ENCODE measurements around the gene PMM2. TPM values are rescaled to one million over a fixed set of nuclear protein-coding genes. Genes with fewer than 3 reads are reported as not detected.

PMM2 gene
- polyA plus RNA-seq, 1 donor = 24.5 TPM

GRCh38 chr16:8887431-8887765 is 89.8 kb downstream of the PMM2 start:
- no peak for DNase-seq

DNA sequence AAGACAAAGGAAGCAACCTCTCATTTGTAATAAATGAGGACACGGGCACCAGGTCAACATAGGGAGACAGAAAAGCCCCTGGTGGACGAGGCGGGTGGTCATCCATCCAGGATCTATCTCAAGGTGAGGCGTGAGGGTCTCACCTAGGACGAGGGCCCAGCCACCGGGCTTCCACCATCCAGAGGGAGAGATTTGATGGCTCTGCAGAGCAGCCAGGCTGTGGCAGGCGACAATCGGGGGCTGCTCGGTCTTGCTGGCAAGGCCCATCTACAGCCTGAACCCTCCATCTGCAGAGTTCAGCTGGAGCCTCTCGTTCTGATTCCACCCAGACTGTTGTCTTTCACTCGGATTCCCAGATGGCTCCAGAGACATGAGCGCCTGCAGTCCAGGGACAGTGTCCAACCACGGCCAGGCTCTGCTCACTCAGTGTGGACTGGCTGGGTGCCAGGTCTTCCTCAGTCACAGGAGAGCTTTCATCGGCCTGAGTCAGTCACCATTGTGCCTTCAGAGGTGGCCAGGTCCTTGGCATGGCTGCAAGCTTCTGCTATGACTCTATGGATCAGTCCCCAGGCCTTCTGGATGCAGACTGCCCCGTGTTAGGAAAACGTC is 90.4 kb downstream of the PMM2 start:
- no peak for DNase-seq

- DNase-seq = no peak
Measured at GRCh38 chr16:8888951-8889892, 91.6 kb downstream of the PMM2 start.

- DNase-seq = no peak
Measured at GRCh38 chr16:8889893-8890548, 92.4 kb downstream of the PMM2 start.

GRCh38 chr16:8890549-8890921 is 92.9 kb downstream of the PMM2 start:
- no peak for DNase-seq

DNA sequence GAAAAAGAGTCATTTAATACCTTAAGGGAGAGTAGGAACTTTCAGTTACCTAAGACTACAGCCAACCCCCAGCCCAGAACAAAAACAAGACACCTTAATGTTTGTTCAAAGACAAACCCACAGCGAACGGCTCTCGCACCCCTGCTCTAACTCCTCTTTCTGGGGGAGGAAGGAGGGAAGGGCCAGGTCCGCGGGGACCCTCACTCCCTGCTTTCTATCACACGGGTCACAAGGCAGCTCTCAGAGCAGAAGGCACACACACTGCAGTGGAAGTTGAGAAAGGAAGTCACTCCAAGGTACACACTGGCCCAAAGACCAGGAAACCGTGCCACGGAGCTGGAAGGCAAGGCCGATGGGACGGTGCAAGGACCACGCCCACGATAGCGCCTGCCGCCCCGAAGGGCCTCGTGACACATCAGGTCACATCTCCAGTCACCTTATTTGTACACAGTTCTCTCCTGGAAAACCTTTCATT is 94.5 kb downstream of the PMM2 start:
- DNase-seq = no peak

DNA sequence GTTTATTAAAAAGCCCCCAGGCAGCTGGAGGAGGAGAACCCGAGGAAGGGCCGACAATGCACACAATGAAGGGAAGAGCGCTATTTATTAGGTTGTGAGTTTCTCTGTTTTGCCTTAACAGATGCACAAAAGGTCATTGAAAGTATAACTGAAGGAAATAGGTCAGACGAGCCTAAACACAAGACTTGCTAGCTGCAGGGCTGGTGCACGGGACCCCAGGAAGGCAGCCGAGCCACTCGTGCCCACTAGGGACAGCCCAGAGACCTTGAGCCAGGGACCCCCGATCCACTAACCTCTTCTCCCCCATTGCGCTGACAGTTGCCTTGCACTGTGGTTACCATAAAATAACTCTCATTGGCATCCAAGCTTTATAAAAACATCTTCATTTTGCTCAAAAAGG is 95.8 kb downstream of the PMM2 start:
- DNase-seq = no peak

- no peak for DNase-seq
Measured at GRCh38 chr16:8893976-8894690, 96.5 kb downstream of the PMM2 start.

- no peak for DNase-seq
Measured at GRCh38 chr16:8894736-8895334, 97.2 kb downstream of the PMM2 start.

DNA sequence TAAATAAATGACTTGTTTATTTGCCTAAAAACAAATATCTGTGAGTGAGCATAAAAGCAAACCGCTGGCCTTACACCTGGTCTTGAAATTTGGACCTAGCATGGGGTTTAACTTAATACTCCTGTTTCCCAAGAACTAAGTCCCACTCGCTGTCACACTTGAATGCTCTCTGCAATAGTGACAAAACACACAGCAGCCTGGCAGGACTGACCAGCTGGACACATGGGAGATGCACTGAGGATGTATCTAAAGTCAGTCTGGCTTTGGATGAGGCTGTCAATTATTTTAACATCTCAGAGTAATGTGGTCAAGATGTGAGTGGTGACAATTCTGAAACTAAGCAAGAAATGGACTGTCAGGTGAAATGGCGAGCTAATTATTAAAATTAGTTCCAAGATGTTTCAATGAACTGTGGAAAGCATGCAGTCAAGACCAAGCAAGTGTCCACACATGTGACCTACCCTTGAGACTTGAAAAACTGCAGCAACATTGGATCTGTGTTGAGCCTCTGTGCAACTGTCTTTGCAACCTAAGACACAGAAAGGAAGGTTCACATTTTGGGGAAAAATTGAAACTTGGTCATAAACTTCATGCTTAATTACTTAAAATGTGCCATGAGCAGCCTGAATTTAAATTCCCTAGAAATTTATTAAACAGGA is 101.2 kb downstream of the PMM2 start:
- DNase-seq = no peak

Other genes with a start within 250 kb of the PMM2 start
- not detected for gene TMEM114, start 207.3 kb upstream of the PMM2 start, polyA plus RNA-seq (ENCODE audit: insufficient read length)
- gene METTL22, start 176.1 kb upstream of the PMM2 start, polyA plus RNA-seq (ENCODE audit: insufficient read length) = 24.4 TPM
- gene ABAT, start 123.2 kb upstream of the PMM2 start, polyA plus RNA-seq (ENCODE audit: insufficient read length) = 73.5 TPM
- gene TMEM186, start 200 bp upstream of the PMM2 start, polyA plus RNA-seq (ENCODE audit: insufficient read length) = 18.6 TPM
- gene CARHSP1, start 71.2 kb downstream of the PMM2 start, polyA plus RNA-seq (ENCODE audit: insufficient read length) = 68.5 TPM
- not detected for gene LITAFD, start 84.5 kb downstream of the PMM2 start, polyA plus RNA-seq (ENCODE audit: insufficient read length)
- 151 TPM for gene USP7, start 166.1 kb downstream of the PMM2 start, polyA plus RNA-seq (ENCODE audit: insufficient read length)